Thymus (tissue), 11 donors: ENCODE data around the gene PCDHGB4. TPM values are rescaled to one million over a fixed set of nuclear protein-coding genes. Genes with fewer than 3 reads are reported as not detected.

Experiments
- DNase-seq, 9 donors: peaks; one replicate each; pipeline ENCODE4 v3.0.0-alpha.2; 2013; ENCODE audit warnings: low spot score in 9 of 9, low read depth in 6 of 9, missing footprints in 1 of 9
- H3K27ac ChIP-seq, 2 donors: one replicate each; pipeline ENCODE4 v1.5.1; 2013; ENCODE audit warnings: control low read depth in 1 of 2, low read depth in 1 of 2, low read length in 1 of 2, mild to moderate bottlenecking in 1 of 2, moderate library complexity in 1 of 2
- H3K27me3 ChIP-seq, 2 donors: one replicate each; pipeline ENCODE4 v1.5.1; 2013; ENCODE audit warnings: low read length in 1 of 2; ENCODE audit not compliant: control insufficient read depth in 2 of 2, insufficient read depth in 1 of 2
- H3K36me3 ChIP-seq, 2 donors: one replicate each; pipeline ENCODE4 v1.5.1; 2013; ENCODE audit warnings: low read length in 1 of 2, mild to moderate bottlenecking in 1 of 2, moderate library complexity in 1 of 2; ENCODE audit not compliant: control insufficient read depth in 2 of 2, insufficient read depth in 2 of 2
- H3K4me1 ChIP-seq, 2 donors: one replicate each; pipeline ENCODE4 v1.5.1; 2013; ENCODE audit warnings: low read length in 2 of 2; ENCODE audit not compliant: control insufficient read depth in 2 of 2, insufficient read depth in 2 of 2
- H3K4me3 ChIP-seq, 2 donors: one replicate each; pipeline ENCODE4 v1.5.1; 2013; ENCODE audit warnings: low read length in 2 of 2, control low read depth in 1 of 2, mild to moderate bottlenecking in 1 of 2
- H3K9me3 ChIP-seq, 2 donors: one replicate each; pipeline ENCODE4 v1.5.1; 2013; ENCODE audit warnings: low read length in 1 of 2, mild to moderate bottlenecking in 1 of 2; ENCODE audit not compliant: control insufficient read depth in 2 of 2, insufficient read depth in 1 of 2
- WGBS: extraction: QIAGEN DNeasy Blood & Tissue Kit; methylation state at CpG from one replicate; pipeline ENCODE4 v1.1.7; 2013; 5-methylcytosine and 5-hydroxymethylcytosine counted together
- polyA plus RNA-seq: library from polyadenylated mRNA; stranded (reverse); fragments of 200-250 nt; gene quantifications from one replicate; pipeline ENCODE4 v1.2.3, GENCODE V29; 2013
- total RNA-seq: library from RNA; stranded (reverse); fragments of 120-200 nt; gene quantifications from one replicate; pipeline ENCODE4 v1.2.4, GENCODE V29; 2013
- donor health status: healthy.

PCDHGB4 gene
- total and polyA plus RNA-seq, 2 donors, result 1.0 to 1.6 TPM

- H3K9me3 ChIP-seq, result peaks cover 25 to 39% of the 10 kb centered on the region in 2 donors
- 45% methylated on average over 15 of the region's 15 CpGs for WGBS
- H3K27ac ChIP-seq, result no peak overlapping the region
- peaks cover 13 to 62% of the 10 kb centered on the region in 2 donors for H3K27me3 ChIP-seq
- no peak overlapping the region for H3K4me3 ChIP-seq
- no peak for DNase-seq
- H3K36me3 ChIP-seq, result no peaks in the 10 kb centered on the region
- H3K4me1 ChIP-seq, result peaks cover 0 to 3% of the 10 kb centered on the region in 2 donors
Observed at GRCh38 chr5:141360685-141361084, 26.8 kb upstream of the PCDHGB4 start.

- no peak overlapping the region for H3K27ac ChIP-seq
- H3K36me3 ChIP-seq, result no peaks in the 10 kb centered on the region
- peaks cover 24 to 37% of the 10 kb centered on the region in 2 donors for H3K9me3 ChIP-seq
- peaks cover 0 to 3% of the 10 kb centered on the region in 2 donors for H3K4me1 ChIP-seq
- no peak for DNase-seq
- H3K27me3 ChIP-seq, result peaks cover 13 to 62% of the 10 kb centered on the region in 2 donors
- H3K4me3 ChIP-seq, result no peak overlapping the region
Observed at GRCh38 chr5:141362719-141363118, 24.8 kb upstream of the PCDHGB4 start.

GRCh38 chr5:141363952-141364660 is 23.4 kb upstream of the PCDHGB4 start, which contains the start of gene PCDHGA5:
Gene PCDHGA5, plus strand, starts transcription at chr5:141364162. Its CDS starts 169 bp downstream, at chr5:141364331.
- 29% methylated on average over 34 of the region's 34 CpGs for WGBS
- Histone ChIP-seq H3K4me1 (peaks cover 0 to 3% of the 10 kb centered on the region in 2 donors), H3K9me3 (peaks cover 24 to 37% of the 10 kb centered on the region in 2 donors), H3K27me3 (peaks cover 13 to 62% of the 10 kb centered on the region in 2 donors), H3K4me3 (no peak within 1 kb of the TSS), H3K36me3 (no peaks in the 10 kb centered on the region), H3K27ac (no peak within 1 kb of the TSS)
- no peak for DNase-seq

- Histone ChIP-seq H3K36me3 (no peaks in the 10 kb centered on the region), H3K9me3 (peaks cover 19 to 43% of the 10 kb centered on the region in 2 donors), H3K4me1 (no peaks in the 10 kb centered on the region), H3K27me3 (peaks cover 10 to 65% of the 10 kb centered on the region in 2 donors), H3K27ac (no peak overlapping the region), H3K4me3 (no peak overlapping the region)
- DNase-seq, result no peak
- WGBS, result 41% methylated on average over 46 of the region's 46 CpGs
Observed at GRCh38 chr5:141366016-141366896, 21.2 kb upstream of the PCDHGB4 start.

GRCh38 chr5:141369994-141370848 is 17.3 kb upstream of the PCDHGB4 start, which contains the start of gene PCDHGB3:
Gene PCDHGB3, plus strand, starts transcription at chr5:141370242. Its CDS starts 153 bp downstream, at chr5:141370395.
- Histone ChIP-seq H3K27me3 (peaks cover 0 to 68% of the 10 kb centered on the region in 2 donors), H3K36me3 (no peaks in the 10 kb centered on the region), H3K9me3 (peaks cover 16 to 49% of the 10 kb centered on the region in 2 donors), H3K27ac (no peak within 1 kb of the TSS), H3K4me1 (no peaks in the 10 kb centered on the region), H3K4me3 (peak within 1 kb of the TSS; percentile 12 to 19)
- 18% methylated on average over 32 of the region's 32 CpGs for WGBS
- DNase-seq, result peak in 1 of 9 donors; percentile 39

- no peaks in the 10 kb centered on the region for H3K36me3 ChIP-seq
- peaks cover 0 to 65% of the 10 kb centered on the region in 2 donors for H3K27me3 ChIP-seq
- H3K4me1 ChIP-seq, result no peaks in the 10 kb centered on the region
- peaks cover 12 to 50% of the 10 kb centered on the region in 2 donors for H3K9me3 ChIP-seq
- no peak for DNase-seq
- H3K27ac ChIP-seq, result no peak overlapping the region
- no peak overlapping the region for H3K4me3 ChIP-seq
- 44% methylated on average over 69 of the region's 69 CpGs for WGBS
Observed at GRCh38 chr5:141371572-141372475, 15.7 kb upstream of the PCDHGB4 start.

- no peak within 1 kb of the TSS for H3K4me3 ChIP-seq
- peak in 1 of 9 donors; percentile 9 for DNase-seq
- no peaks in the 10 kb centered on the region for H3K4me1 ChIP-seq
- H3K36me3 ChIP-seq, result no peaks in the 10 kb centered on the region
- peaks cover 12 to 54% of the 10 kb centered on the region in 2 donors for H3K9me3 ChIP-seq
- peaks cover 0 to 61% of the 10 kb centered on the region in 2 donors for H3K27me3 ChIP-seq
- 28% methylated on average over 27 of the region's 27 CpGs for WGBS
- no peak within 1 kb of the TSS for H3K27ac ChIP-seq
Observed at GRCh38 chr5:141373673-141374317, 13.7 kb upstream of the PCDHGB4 start, which contains the start of gene PCDHGA6. Gene PCDHGA6, plus strand, starts transcription at chr5:141373891. Its CDS starts 193 bp downstream, at chr5:141374084.
